ENCODE measurements around the gene PPP1R8. TPM values are rescaled to one million over a fixed set of nuclear protein-coding genes. Genes with fewer than 3 reads are reported as not detected.

Gene PPP1R8
- total and polyA plus RNA-seq, 2 of the 8 experiments (the other 6 are each of a cell fraction or from before 2014, with no cell fraction given): 33.4 to 51.8 TPM

GRCh38 chr1:27833470-27833869, 2.9 kb downstream of the PPP1R8 start (continued):
- TF ChIP-seq CTCF (IDR thresholded peaks at IDR 0.05; ENCODE audit: control extremely low read depth in 1 of 3, insufficient read depth in 1 of 3, low read depth in 1 of 3, low read length in 3 of 3) (no peak), POU5F1 (IDR thresholded peaks at IDR 0.05; ENCODE audit: low read depth, low read length) (no peak), SP2 (IDR thresholded peaks at IDR 0.05; ENCODE audit: low read length) (no peak), SRF (IDR thresholded peaks at IDR 0.05; ENCODE audit: low read depth, low read length) (no peak), POLR2A (IDR thresholded peaks at IDR 0.05; ENCODE audit: control extremely low read depth in 1 of 2, low read depth in 2 of 2, low read length in 2 of 2) (no peak), SP4 (IDR thresholded peaks at IDR 0.05; ENCODE audit: low read length) (no peak), TEAD4 (IDR thresholded peaks at IDR 0.05; ENCODE audit: low read depth, low read length) (no peak), CEBPB (IDR thresholded peaks at IDR 0.05; ENCODE audit: low read depth, low read length) (no peak), SUZ12 (IDR thresholded peaks at IDR 0.05; ENCODE audit: low read length) (no peak)

Data from H1 (cell line).